ENCODE data around the gene BRSK2.

GRCh38 chr11:1422981-1423380 lies 33.2 kb downstream of the BRSK2 start:
- TF ChIP-seq YY1 (IDR thresholded peaks at IDR 0.05; ENCODE audit: low read depth) (no peak), RAD21 (IDR thresholded peaks at IDR 0.05; ENCODE audit: low read depth) (no peak), USF1 (IDR thresholded peaks at IDR 0.05) (no peak), CEBPB (IDR thresholded peaks at IDR 0.05) (no peak), TAF1 (IDR thresholded peaks at IDR 0.05; ENCODE audit: low read depth) (no peak), MAX (IDR thresholded peaks at IDR 0.05) (no peak), CREB1 (IDR thresholded peaks at IDR 0.05; ENCODE audit: low read depth) (no peak), EP300 (IDR thresholded peaks at IDR 0.05; ENCODE audit: borderline replicate concordance) (no peak)
